B cell (primary cell): ENCODE data around the gene CAND2. TPM values are rescaled to one million over a fixed set of nuclear protein-coding genes. Genes with fewer than 3 reads are reported as not detected.
A peak's percentile ranks its signal among the peaks of the same experiment; 100 is the strongest.

Experiments
- ATAC-seq: fragments of 200-7000 bp; cut with Tn5 transposase; one replicate; pipeline ENCODE4 v1.10.0; 2021; ENCODE audit warnings: low read depth, mild to moderate bottlenecking, moderate number of reproducible peaks, moderate library complexity
- CTCF ChIA-PET: fragments of 350-600 bp; sonication (Branson Sonifier 250); formaldehyde crosslinking; loops from one replicate; lab custom pipeline; 2021; ENCODE audit warnings: antibody characterized with exemption, inconsistent platforms; lab: Charles Lee
- POLR2A ChIA-PET: fragments of 350-600 bp; sonication (Branson Sonifier 250); formaldehyde crosslinking; loops from one replicate; lab custom pipeline; 2021; ENCODE audit warnings: antibody characterized with exemption; lab: Charles Lee
- DNase-seq: peaks from one replicate; pipeline ENCODE4 v3.0.0; 2013
- H2AFZ ChIP-seq: 2 replicates; pipeline ENCODE4 v1.6.1; 2012; ENCODE audit warnings: mild to moderate bottlenecking, low read depth, low read length; ENCODE audit not compliant: insufficient read depth, poor library complexity, severe bottlenecking
- H3K27ac ChIP-seq, 2 donors: 1 replicate in 1 of 2; 2 replicates in 1 of 2; pipeline ENCODE4 v1.5.1; 2012 to 2013; ENCODE audit warnings: low read length in 2 of 2, mild to moderate bottlenecking in 2 of 2, moderate library complexity in 1 of 2
- H3K27me3 ChIP-seq, 4 experiments: fragments of 200-600 bp in 1 of 4; sonication (generic) in 1 of 4; replicated peaks in 1 of 4; 1 replicate in 2 of 4; 2 replicates in 2 of 4; pipeline versions ENCODE4 v1.6.1 to v1.7.0; 2013 to 2016; ENCODE audit warnings: low read length in 3 of 4, mild to moderate bottlenecking in 2 of 4, mixed read lengths in 1 of 4, moderate library complexity in 1 of 4; ENCODE audit not compliant: insufficient read depth in 4 of 4, control insufficient read depth in 3 of 4; ENCODE audit errors: control extremely low read depth in 1 of 4
- H3K36me3 ChIP-seq, 2 experiments: replicated peaks in 1 of 2; 1 replicate in 1 of 2; 2 replicates in 1 of 2; pipeline versions ENCODE4 v1.6.1 to v1.7.1; 2013; ENCODE audit warnings: low read length in 1 of 2; ENCODE audit not compliant: insufficient read depth in 2 of 2, control insufficient read depth in 1 of 2; ENCODE audit errors: control extremely low read depth in 1 of 2, extremely low read depth in 1 of 2
- H3K4me1 ChIP-seq, 2 donors: fragments of 200-600 bp in 1 of 2; sonication (generic) in 1 of 2; 1 replicate in 1 of 2; 2 replicates in 1 of 2; pipeline versions ENCODE4 v1.5.1 to v1.6.1; 2013 to 2017; ENCODE audit warnings: low read length in 2 of 2; ENCODE audit not compliant: control insufficient read depth in 2 of 2, insufficient read depth in 2 of 2
- H3K4me2 ChIP-seq: replicated peaks from 2 replicates; pipeline ENCODE3; 2012; ENCODE audit warnings: mild to moderate bottlenecking, low read depth, low read length; ENCODE audit not compliant: poor library complexity, severe bottlenecking
- H3K4me3 ChIP-seq, 5 experiments: fragments of 200-600 bp in 1 of 5; sonication (generic) in 1 of 5; 1 replicate in 3 of 5; 2 replicates in 2 of 5; pipeline versions ENCODE4 v1.5.1 to v1.7.0; 2011 to 2016; ENCODE audit warnings: low read length in 4 of 5, mild to moderate bottlenecking in 4 of 5, low read depth in 2 of 5, control low read depth in 1 of 5, moderate library complexity in 1 of 5; ENCODE audit not compliant: insufficient read depth in 1 of 5; ENCODE audit errors: control extremely low read depth in 1 of 5, extremely low read depth in 1 of 5
- H3K79me2 ChIP-seq: fragments of 200-600 bp; sonication (generic); one replicate; pipeline ENCODE4 v1.6.0; 2016; ENCODE audit warnings: low read length; ENCODE audit not compliant: control insufficient read depth, insufficient read depth
- H3K9ac ChIP-seq: fragments of 200-600 bp; sonication (generic); 2 replicates; pipeline ENCODE4 v1.6.1; 2017; ENCODE audit warnings: mild to moderate bottlenecking, low read length, moderate library complexity
- H3K9me3 ChIP-seq, 3 donors: one replicate each; pipeline versions ENCODE4 v1.6.1 to v1.7.1; 2013; ENCODE audit warnings: low read length in 2 of 3; ENCODE audit not compliant: control insufficient read depth in 2 of 3, insufficient read depth in 1 of 3; ENCODE audit errors: control extremely low read depth in 1 of 3
- H4K20me1 ChIP-seq: 2 replicates; pipeline ENCODE4 v1.6.0; 2012; ENCODE audit warnings: mild to moderate bottlenecking, low read length; ENCODE audit not compliant: insufficient read depth, control insufficient read depth, poor library complexity, severe bottlenecking
- H3K27ac Mint-ChIP-seq: one replicate; pipeline ENCODE4 v1.8.0; 2021; ENCODE audit warnings: mixed read lengths
- H3K27me3 Mint-ChIP-seq: one replicate; pipeline ENCODE4 v1.8.0; 2021; ENCODE audit warnings: mixed read lengths
- H3K4me1 Mint-ChIP-seq: one replicate; pipeline ENCODE4 v1.8.0; 2021; ENCODE audit warnings: mixed read lengths
- H3K4me3 Mint-ChIP-seq: one replicate; pipeline ENCODE4 v1.8.0; 2021; ENCODE audit warnings: mixed read lengths
- H3K9me3 Mint-ChIP-seq: one replicate; pipeline ENCODE4 v1.8.0; 2022; ENCODE audit warnings: mixed read lengths; ENCODE audit not compliant: insufficient read depth
- CTCF ChIP-seq: fragments of 200-600 bp; IDR thresholded peaks from one replicate; pipeline ENCODE4 v1.8.0; 2022; ENCODE audit warnings: antibody characterized with exemption, mild to moderate bottlenecking
- EZH2 ChIP-seq: IDR thresholded peaks from 2 replicates; pipeline ENCODE4 v1.6.1; 2012; ENCODE audit warnings: borderline replicate concordance, low read depth, mild to moderate bottlenecking, moderate library complexity, low read length; ENCODE audit not compliant: insufficient read depth, poor library complexity, severe bottlenecking
- WGBS: methylation state at CpG from one replicate; pipeline ENCODE4 v1.1.5; 2013; ENCODE audit warnings: missing lambda C conversion rate; ENCODE audit not compliant: insufficient coverage; 5-methylcytosine and 5-hydroxymethylcytosine counted together
- intact Hi-C: fragments of 100-400 bp; cut with micrococcal nuclease; formaldehyde crosslinking; loops from one replicate; pipeline ENCODE4 v1.10.0; 2022
- polyA plus RNA-seq: library from polyadenylated mRNA; depleted of rRNA; stranded (reverse); fragments of >200 nt; gene quantifications from 2 replicates; pipeline ENCODE4 v1.2.3, GENCODE V29; 2012
- total RNA-seq, 2 donors: library from RNA; stranded (reverse); fragments of 120-200 nt in 1 of 2; gene quantifications; 1 replicate in 1 of 2; 2 replicates in 1 of 2; pipeline versions ENCODE4 v1.2.3 to v1.2.4, GENCODE V29; 2013 to 2022

The CAND2 gene
- total and polyA plus RNA-seq, 2 donors (not counting 1 experiment from before 2014, with no cell fraction given): 0.34 to 1.9 TPM

DNA sequence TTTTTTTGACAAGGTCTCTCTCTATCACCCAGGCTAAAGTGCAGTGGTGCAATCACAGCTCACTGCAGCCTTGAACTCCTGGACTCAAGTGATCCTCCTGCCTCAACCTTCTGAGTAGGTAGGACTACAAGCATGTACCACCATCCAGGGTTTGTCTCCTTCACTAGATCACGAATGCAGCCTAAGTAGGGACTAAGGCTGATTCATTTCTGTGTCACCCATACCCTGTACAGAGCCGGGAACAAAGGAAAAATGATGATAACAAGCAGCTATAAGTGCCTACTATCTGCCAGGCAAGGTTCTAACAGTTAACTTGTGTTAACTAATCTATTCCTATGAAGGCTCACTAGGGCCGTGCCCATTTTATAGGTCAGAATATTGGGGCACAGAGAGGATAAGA is 44.4 kb upstream of the CAND2 start:
- H3K4me2 ChIP-seq: no peak overlapping the region

GRCh38 chr3:12752809-12753208 is 43.7 kb upstream of the CAND2 start:
- intact Hi-C loops: no loop called here
- no CpG with 5 or more reads among the region's 2 CpGs for WGBS
- TF ChIP-seq CTCF (no peak), EZH2 (no peak)
- no peak overlapping the region for H3K27ac Mint-ChIP-seq
- H2AFZ ChIP-seq: no peak overlapping the region
- peaks cover 26 to 28% of the 10 kb centered on the region in 2 donors for H3K4me1 ChIP-seq
- no peaks in the 10 kb centered on the region for H3K36me3 ChIP-seq
- H3K4me1 Mint-ChIP-seq: peaks cover 40% of the 10 kb centered on the region
- DNase-seq: no peak
- H3K79me2 ChIP-seq: no peaks in the 10 kb centered on the region
- H3K27ac ChIP-seq: no peak overlapping the region
- peaks cover 4% of the 10 kb centered on the region for H3K27me3 Mint-ChIP-seq
- H3K4me2 ChIP-seq: no peak overlapping the region
- H3K4me3 Mint-ChIP-seq: no peak overlapping the region
- no peak overlapping the region for H3K4me3 ChIP-seq
- no peak overlapping the region for H3K9ac ChIP-seq
- H3K9me3 Mint-ChIP-seq: no peaks in the 10 kb centered on the region
- ChIA-PET CTCF (interaction anchor here (0.7 kb wide), 1 partner anchor 57 kb away, joined by 3 read pairs; no protein-coding TSS in a partner anchor), POLR2A (no interaction called here)
- ATAC-seq: no peak
- no peaks in the 10 kb centered on the region for H3K9me3 ChIP-seq
- peaks cover 0 to 2% (median 0%) of the 10 kb centered on the region in 4 experiments for H3K27me3 ChIP-seq
- H4K20me1 ChIP-seq: no peaks in the 10 kb centered on the region

More for the DNA sequence above, 44.4 kb upstream of the CAND2 start:
- no peaks in the 10 kb centered on the region for H3K36me3 ChIP-seq
- H4K20me1 ChIP-seq: no peaks in the 10 kb centered on the region
- H3K27me3 ChIP-seq: peaks cover 0 to 2% (median 0%) of the 10 kb centered on the region in 4 experiments
- peaks cover 4% of the 10 kb centered on the region for H3K27me3 Mint-ChIP-seq
- no peaks in the 10 kb centered on the region for H3K79me2 ChIP-seq
- no peak overlapping the region for H3K27ac ChIP-seq
- no peak overlapping the region for H3K9ac ChIP-seq
- peak overlapping the region; percentile 3 for H3K27ac Mint-ChIP-seq
- ChIA-PET POLR2A (no interaction called here), CTCF (no interaction called here)
- intact Hi-C loops: no loop called here
- ATAC-seq (no peak), DNase-seq (no peak)
- no peak overlapping the region for H3K4me3 Mint-ChIP-seq
- no peak overlapping the region for H3K4me3 ChIP-seq
- WGBS: 0% methylated on average over 1 of the region's 3 CpGs
- peaks cover 26 to 28% of the 10 kb centered on the region in 2 donors for H3K4me1 ChIP-seq
- no peak for TF ChIP-seq EZH2
- TF ChIP-seq CTCF: no peak
- no peak overlapping the region for H2AFZ ChIP-seq
- H3K9me3 Mint-ChIP-seq: no peaks in the 10 kb centered on the region
- no peaks in the 10 kb centered on the region for H3K9me3 ChIP-seq
- H3K4me1 Mint-ChIP-seq: peaks cover 35% of the 10 kb centered on the region
